Upper lobe of left lung (tissue), 6 donors: ENCODE results near the gene KYAT1. TPM values are rescaled to one million over a fixed set of nuclear protein-coding genes. Genes with fewer than 3 reads are reported as not detected.
"Not testable (repeated sequence)": the region's sequence is repeated elsewhere in the genome, so short reads cannot be mapped to it uniquely, and the experiment has no call there.

Source experiments
- ATAC-seq, 2 donors: fragments of 200-7000 bp; cut with Tn5 transposase; one replicate each; pipeline ENCODE4 v1.9.1; 2022; ENCODE audit warnings: mild to moderate bottlenecking in 2 of 2, moderate library complexity in 2 of 2; ENCODE audit not compliant: low FRiP score in 2 of 2
- DNase-seq, 2 donors: peaks; one replicate each; pipeline ENCODE4 v3.0.0-alpha.2; 2019 to 2020
- H3K27ac ChIP-seq, 4 donors: fragments of 200-600 bp; sonication (generic); one replicate each; pipeline ENCODE4 v1.5.1; 2016 to 2019
- H3K27me3 ChIP-seq, 4 donors: fragments of 200-600 bp; sonication (generic); one replicate each; pipeline ENCODE4 v1.5.1; 2017 to 2019
- H3K36me3 ChIP-seq, 4 donors: fragments of 200-600 bp; sonication (generic); one replicate each; pipeline ENCODE4 v1.5.1; 2016 to 2019
- H3K4me1 ChIP-seq, 4 donors: fragments of 200-600 bp; sonication (generic); one replicate each; pipeline ENCODE4 v1.5.1; 2018 to 2019
- H3K4me3 ChIP-seq, 4 donors: fragments of 200-600 bp; sonication (generic); one replicate each; pipeline ENCODE4 v1.5.1; 2017 to 2019; ENCODE audit warnings: mild to moderate bottlenecking in 2 of 4, moderate library complexity in 1 of 4
- H3K9me3 ChIP-seq, 4 donors: fragments of 200-600 bp; sonication (generic); one replicate each; pipeline ENCODE4 v1.5.1; 2018 to 2019
- CTCF ChIP-seq, 6 experiments: fragments of 450-650 bp in 4 of 6; fragments of 200-600 bp in 2 of 6; sonication (generic) in 2 of 6; IDR thresholded peaks; one replicate each; pipeline ENCODE4 v1.5.1; 2016 to 2019; ENCODE audit warnings: antibody characterized with exemption in 6 of 6
- EP300 ChIP-seq, 4 donors: sonication (generic); formaldehyde crosslinking; IDR thresholded peaks; one replicate each; pipeline ENCODE4 v1.5.1; 2017; ENCODE audit warnings: antibody characterized with exemption in 4 of 4, control low read depth in 2 of 4
- POLR2A ChIP-seq, 4 donors: fragments of 450-650 bp; IDR thresholded peaks; one replicate each; pipeline ENCODE4 v1.5.1; 2016 to 2017; ENCODE audit warnings: antibody characterized with exemption in 4 of 4, mild to moderate bottlenecking in 2 of 4
- POLR2AphosphoS5 ChIP-seq, 2 donors: sonication (generic); formaldehyde crosslinking; IDR thresholded peaks; one replicate each; pipeline ENCODE4 v1.5.1; 2017; ENCODE audit warnings: antibody characterized with exemption in 2 of 2
- WGBS, 2 donors: methylation state at CpG; one replicate each; pipeline ENCODE4 v1.1.5; 2017 to 2018; 5-methylcytosine and 5-hydroxymethylcytosine counted together
- total RNA-seq, 6 donors: library from RNA; depleted of rRNA in 4 of 6; stranded (reverse); fragments of >200 nt in 4 of 6; gene quantifications; one replicate each; pipeline versions ENCODE4 v1.1.0 to v1.2.1, GENCODE V29; 2016 to 2021
- donor health status: DM: no; HTN: no; CAD: no; lungs with moderate emphysema.
- donor health status: DM: no; HTN: yes; CAD: no; lungs with severe emphysema.

The KYAT1 gene
- total RNA-seq, 6 donors from 2014 or later, result 3.9 to 10.5 (median 5.4) TPM

GRCh38 chr9:128798896-128799295, 82.9 kb downstream of the KYAT1 start:
- 79 to 91% methylated on average over 8 of the region's 8 CpGs for WGBS, 2 donors
- Histone ChIP-seq H3K36me3 (peaks cover 26 to 90% (median 64%) of the 10 kb centered on the region in 4 donors), H3K9me3 (no peaks in the 10 kb centered on the region), H3K4me1 (no peaks in the 10 kb centered on the region), H3K27me3 (no peaks in the 10 kb centered on the region), H3K27ac (no peak overlapping the region), H3K4me3 (no peak overlapping the region)
- DNase-seq, result no peak
- TF ChIP-seq POLR2A (IDR thresholded peaks at IDR 0.05) (no peak), POLR2AphosphoS5 (IDR thresholded peaks at IDR 0.05) (no peak), EP300 (IDR thresholded peaks at IDR 0.05) (no peak), CTCF (IDR thresholded peaks at IDR 0.05) (no peak)
- ATAC-seq, result no peak

GRCh38 chr9:128794961-128795360, 86.8 kb downstream of the KYAT1 start:
- WGBS, 2 donors, result 50% methylated on average over 2 of the region's 2 CpGs
- H3K36me3 ChIP-seq, result peaks cover 28 to 91% (median 72%) of the 10 kb centered on the region in 4 donors
- not testable (repeated sequence) for H3K4me1 ChIP-seq, H3K9me3 ChIP-seq, ATAC-seq, DNase-seq, H3K4me3 ChIP-seq, H3K27me3 ChIP-seq, H3K27ac ChIP-seq

GRCh38 chr9:128792978-128793686, 88.6 kb downstream of the KYAT1 start:
- no peak overlapping the region for H3K27ac ChIP-seq
- TF ChIP-seq POLR2AphosphoS5 (IDR thresholded peaks at IDR 0.05) (no peak), EP300 (IDR thresholded peaks at IDR 0.05) (no peak), CTCF (IDR thresholded peaks at IDR 0.05) (no peak), POLR2A (IDR thresholded peaks at IDR 0.05) (no peak)

GRCh38 chr9:128792134-128792533, 89.6 kb downstream of the KYAT1 start:
- Histone ChIP-seq H3K27me3 (no peaks in the 10 kb centered on the region), H3K4me3 (no peak overlapping the region), H3K9me3 (no peaks in the 10 kb centered on the region), H3K4me1 (peaks cover 7 to 15% (median 11%) of the 10 kb centered on the region in 4 donors), H3K27ac (no peak overlapping the region), H3K36me3 (peaks cover 15 to 63% (median 45%) of the 10 kb centered on the region in 4 donors)
- DNase-seq, result no peak
- WGBS, 2 donors, result 88 to 91% methylated on average over 8 of the region's 9 CpGs
- TF ChIP-seq POLR2A (IDR thresholded peaks at IDR 0.05) (no peak), POLR2AphosphoS5 (IDR thresholded peaks at IDR 0.05) (no peak), CTCF (IDR thresholded peaks at IDR 0.05) (no peak), EP300 (IDR thresholded peaks at IDR 0.05) (no peak)
- ATAC-seq, result no peak

More at GRCh38 chr9:128792978-128793686, 88.6 kb downstream of the KYAT1 start:
- Histone ChIP-seq H3K4me3 (no peak overlapping the region), H3K4me1 (peaks cover 3 to 9% (median 5%) of the 10 kb centered on the region in 4 donors), H3K36me3 (peaks cover 25 to 73% (median 55%) of the 10 kb centered on the region in 4 donors), H3K27me3 (no peaks in the 10 kb centered on the region), H3K9me3 (no peaks in the 10 kb centered on the region)
- no peak for DNase-seq
- no peak for ATAC-seq
- WGBS, 2 donors, result 91 to 92% methylated on average over 6 to 8 of the region's 8 CpGs

GRCh38 chr9:128790536-128790935, 91.2 kb downstream of the KYAT1 start:
- WGBS, 2 donors, result 89 to 91% methylated on average over 4 of the region's 4 CpGs
- Histone ChIP-seq H3K27me3 (no peaks in the 10 kb centered on the region), H3K9me3 (no peaks in the 10 kb centered on the region), H3K36me3 (peaks cover 13 to 50% (median 40%) of the 10 kb centered on the region in 4 donors), H3K4me1 (peaks cover 13 to 22% (median 13%) of the 10 kb centered on the region in 4 donors), H3K4me3 (no peak overlapping the region), H3K27ac (no peak overlapping the region)
- DNase-seq (no peak), ATAC-seq (no peak)
- no peak for TF ChIP-seq EP300 (IDR thresholded peaks at IDR 0.05)
- no peak for TF ChIP-seq POLR2A (IDR thresholded peaks at IDR 0.05)
- no peak for TF ChIP-seq CTCF (IDR thresholded peaks at IDR 0.05)
- no peak for TF ChIP-seq POLR2AphosphoS5 (IDR thresholded peaks at IDR 0.05)
